ENCODE measurements around the gene MYO18A.

DNA sequence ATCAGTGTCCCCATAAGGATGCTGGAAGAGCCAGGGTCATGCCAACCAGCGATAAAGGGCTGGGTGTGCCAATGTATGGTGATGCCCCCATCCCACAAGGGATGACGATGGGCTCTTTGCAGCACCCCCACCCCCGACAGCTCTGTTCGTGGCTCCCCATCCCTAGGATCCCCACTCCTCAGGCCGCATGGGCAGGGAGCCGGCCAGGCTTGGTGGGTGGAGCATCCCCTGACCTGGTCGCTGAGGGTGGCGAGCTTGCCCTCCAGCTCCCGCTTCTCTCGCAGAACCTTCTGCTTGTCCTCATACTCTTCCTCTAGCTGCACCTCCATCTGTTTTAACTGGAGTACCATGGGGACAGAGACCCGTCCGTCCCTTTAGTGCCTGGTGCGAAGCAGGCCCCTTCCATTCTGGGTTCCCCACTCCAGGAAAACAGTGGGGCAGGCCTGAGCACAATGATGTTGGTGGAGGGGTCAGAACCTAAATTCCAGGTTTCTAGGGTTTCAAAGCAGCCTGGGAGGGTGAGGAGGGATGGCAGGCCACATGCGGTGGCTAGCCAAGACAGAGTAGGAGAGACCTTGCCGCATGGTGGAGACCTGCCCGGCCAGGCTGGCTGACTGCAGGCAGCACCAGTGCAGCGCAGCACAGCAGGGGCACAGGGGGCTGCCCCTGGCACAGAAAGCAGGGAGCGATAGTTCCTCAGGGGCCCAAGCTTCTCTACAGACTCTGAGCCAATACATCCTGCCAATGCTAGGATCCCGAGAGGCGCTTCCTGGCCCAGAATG, 86.9 kb downstream of the MYO18A start:
- TF ChIP-seq, protein P1, sequence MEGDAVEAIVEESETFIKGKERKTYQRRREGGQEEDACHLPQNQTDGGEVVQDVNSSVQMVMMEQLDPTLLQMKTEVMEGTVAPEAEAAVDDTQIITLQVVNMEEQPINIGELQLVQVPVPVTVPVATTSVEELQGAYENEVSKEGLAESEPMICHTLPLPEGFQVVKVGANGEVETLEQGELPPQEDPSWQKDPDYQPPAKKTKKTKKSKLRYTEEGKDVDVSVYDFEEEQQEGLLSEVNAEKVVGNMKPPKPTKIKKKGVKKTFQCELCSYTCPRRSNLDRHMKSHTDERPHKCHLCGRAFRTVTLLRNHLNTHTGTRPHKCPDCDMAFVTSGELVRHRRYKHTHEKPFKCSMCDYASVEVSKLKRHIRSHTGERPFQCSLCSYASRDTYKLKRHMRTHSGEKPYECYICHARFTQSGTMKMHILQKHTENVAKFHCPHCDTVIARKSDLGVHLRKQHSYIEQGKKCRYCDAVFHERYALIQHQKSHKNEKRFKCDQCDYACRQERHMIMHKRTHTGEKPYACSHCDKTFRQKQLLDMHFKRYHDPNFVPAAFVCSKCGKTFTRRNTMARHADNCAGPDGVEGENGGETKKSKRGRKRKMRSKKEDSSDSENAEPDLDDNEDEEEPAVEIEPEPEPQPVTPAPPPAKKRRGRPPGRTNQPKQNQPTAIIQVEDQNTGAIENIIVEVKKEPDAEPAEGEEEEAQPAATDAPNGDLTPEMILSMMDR (conservative IDR thresholded peaks at IDR 0.05), result no peak
- no peak for TF ChIP-seq ZFX (IDR thresholded peaks at IDR 0.05)

Measured in C4-2B (cell line).